ENCODE measurements around the gene NKX1-1.

DNA sequence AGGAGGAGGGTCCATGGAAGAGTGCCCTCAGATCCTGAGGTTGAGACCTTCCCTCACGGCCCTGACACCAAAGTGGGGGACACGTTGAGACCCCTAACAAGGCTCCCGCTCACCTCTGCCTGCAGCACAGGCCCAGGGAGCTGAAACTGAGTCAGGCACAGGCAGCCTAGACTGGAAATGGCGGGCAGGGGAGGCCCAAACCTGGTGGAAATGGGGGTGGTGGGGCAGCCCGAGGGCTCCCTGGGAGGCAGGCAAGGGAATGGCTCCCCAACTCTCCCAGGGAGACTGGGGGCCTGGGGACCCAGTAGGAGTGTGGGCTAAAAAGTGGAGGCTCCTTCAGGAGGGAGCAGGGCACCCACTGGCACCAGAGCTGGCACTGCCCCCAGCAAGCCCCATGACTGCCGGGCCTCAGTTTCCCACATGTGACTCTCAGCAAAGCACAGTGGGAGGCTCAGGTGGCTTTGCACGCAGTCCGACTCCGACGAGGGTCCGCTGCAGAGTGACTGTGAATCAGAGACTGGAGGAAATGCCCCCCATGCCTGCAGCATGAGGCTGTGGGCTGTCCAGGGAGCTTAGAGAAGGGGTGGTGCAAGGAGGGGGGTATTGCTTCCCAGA is 5.9 kb downstream of the NKX1-1 start:
- TF ChIP-seq, protein P1, sequence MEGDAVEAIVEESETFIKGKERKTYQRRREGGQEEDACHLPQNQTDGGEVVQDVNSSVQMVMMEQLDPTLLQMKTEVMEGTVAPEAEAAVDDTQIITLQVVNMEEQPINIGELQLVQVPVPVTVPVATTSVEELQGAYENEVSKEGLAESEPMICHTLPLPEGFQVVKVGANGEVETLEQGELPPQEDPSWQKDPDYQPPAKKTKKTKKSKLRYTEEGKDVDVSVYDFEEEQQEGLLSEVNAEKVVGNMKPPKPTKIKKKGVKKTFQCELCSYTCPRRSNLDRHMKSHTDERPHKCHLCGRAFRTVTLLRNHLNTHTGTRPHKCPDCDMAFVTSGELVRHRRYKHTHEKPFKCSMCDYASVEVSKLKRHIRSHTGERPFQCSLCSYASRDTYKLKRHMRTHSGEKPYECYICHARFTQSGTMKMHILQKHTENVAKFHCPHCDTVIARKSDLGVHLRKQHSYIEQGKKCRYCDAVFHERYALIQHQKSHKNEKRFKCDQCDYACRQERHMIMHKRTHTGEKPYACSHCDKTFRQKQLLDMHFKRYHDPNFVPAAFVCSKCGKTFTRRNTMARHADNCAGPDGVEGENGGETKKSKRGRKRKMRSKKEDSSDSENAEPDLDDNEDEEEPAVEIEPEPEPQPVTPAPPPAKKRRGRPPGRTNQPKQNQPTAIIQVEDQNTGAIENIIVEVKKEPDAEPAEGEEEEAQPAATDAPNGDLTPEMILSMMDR (IDR thresholded peaks at IDR 0.05): no peak
- TF ChIP-seq POLR2A (IDR thresholded peaks at IDR 0.05): no peak
